ENCODE results near the gene MYO7B. TPM values are rescaled to one million over a fixed set of nuclear protein-coding genes. Genes with fewer than 3 reads are reported as not detected.

MYO7B gene
- total RNA-seq, 1 experiment from 2014 or later: 28.0 TPM

- no peak overlapping the region for H3K27ac ChIP-seq (ENCODE audit: low read length)
- no peak overlapping the region for H3K4me2 ChIP-seq (ENCODE audit: low read length)
- DNase-seq: no peak
- no peaks in the 10 kb centered on the region for H3K36me3 ChIP-seq (ENCODE audit: low read depth, low read length)
- H2AFZ ChIP-seq (ENCODE audit: low read length): no peak overlapping the region
- H3K9me2 ChIP-seq (replicated peaks; ENCODE audit: low read length): no peaks in the 10 kb centered on the region
- no peak overlapping the region for H3K4me3 ChIP-seq (ENCODE audit: low read length)
- no peaks in the 10 kb centered on the region for H3F3A ChIP-seq (ENCODE audit: low read length, unreplicated experiment)
- POLR2A ChIA-PET (ENCODE audit: unreplicated experiment): no interaction called here
- BruUV-seq (replicated peaks): no TSS peak
- intact Hi-C loops (cut with micrococcal nuclease): no loop called here
- no peaks in the 10 kb centered on the region for H3K79me2 ChIP-seq (ENCODE audit: low read length)
- TF ChIP-seq, protein P1, sequence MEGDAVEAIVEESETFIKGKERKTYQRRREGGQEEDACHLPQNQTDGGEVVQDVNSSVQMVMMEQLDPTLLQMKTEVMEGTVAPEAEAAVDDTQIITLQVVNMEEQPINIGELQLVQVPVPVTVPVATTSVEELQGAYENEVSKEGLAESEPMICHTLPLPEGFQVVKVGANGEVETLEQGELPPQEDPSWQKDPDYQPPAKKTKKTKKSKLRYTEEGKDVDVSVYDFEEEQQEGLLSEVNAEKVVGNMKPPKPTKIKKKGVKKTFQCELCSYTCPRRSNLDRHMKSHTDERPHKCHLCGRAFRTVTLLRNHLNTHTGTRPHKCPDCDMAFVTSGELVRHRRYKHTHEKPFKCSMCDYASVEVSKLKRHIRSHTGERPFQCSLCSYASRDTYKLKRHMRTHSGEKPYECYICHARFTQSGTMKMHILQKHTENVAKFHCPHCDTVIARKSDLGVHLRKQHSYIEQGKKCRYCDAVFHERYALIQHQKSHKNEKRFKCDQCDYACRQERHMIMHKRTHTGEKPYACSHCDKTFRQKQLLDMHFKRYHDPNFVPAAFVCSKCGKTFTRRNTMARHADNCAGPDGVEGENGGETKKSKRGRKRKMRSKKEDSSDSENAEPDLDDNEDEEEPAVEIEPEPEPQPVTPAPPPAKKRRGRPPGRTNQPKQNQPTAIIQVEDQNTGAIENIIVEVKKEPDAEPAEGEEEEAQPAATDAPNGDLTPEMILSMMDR (conservative IDR thresholded peaks at IDR 0.05; ENCODE audit: low read depth, low read length): no peak
- CTCF ChIA-PET: no interaction called here
- H3K9me3 ChIP-seq (ENCODE audit: low read length): no peaks in the 10 kb centered on the region
- no peak for ATAC-seq
- no peaks in the 10 kb centered on the region for H3K27me3 ChIP-seq (ENCODE audit: low read length)
- no peaks in the 10 kb centered on the region for H3K4me1 ChIP-seq (ENCODE audit: insufficient read depth, low read length)
- no peak overlapping the region for H3K9ac ChIP-seq (ENCODE audit: low read length)
- no peaks in the 10 kb centered on the region for H4K20me1 ChIP-seq (ENCODE audit: low read length)
These were observed 49.9 kb downstream of the MYO7B start for GRCh38 chr2:127585270-127585807.

GRCh38 chr2:127586136-127586535 lies 50.7 kb downstream of the MYO7B start:
- ChIA-PET CTCF (no interaction called here), POLR2A (ENCODE audit: unreplicated experiment) (no interaction called here)
- 0 out of 2 replicates have a peak, but pooled peaks cover under 1% of the 10 kb centered on the region for H3K4me1 ChIP-seq (ENCODE audit: insufficient read depth, low read length)
- ATAC-seq (no peak), DNase-seq (no peak)
- H3K4me2 ChIP-seq (ENCODE audit: low read length): no peak overlapping the region
- H3K79me2 ChIP-seq (ENCODE audit: low read length): no peaks in the 10 kb centered on the region
- no peak for TF ChIP-seq EZH2phosphoT487 (IDR thresholded peaks at IDR 0.05; ENCODE audit: borderline replicate concordance, low read length)
- TF ChIP-seq, protein P1 (conservative IDR thresholded peaks at IDR 0.05; ENCODE audit: low read depth, low read length): no peak
- TF ChIP-seq EZH2 (IDR thresholded peaks at IDR 0.05; ENCODE audit: low read length, unreplicated experiment): no peak
- no peak overlapping the region for H3K9ac ChIP-seq (ENCODE audit: low read length)
- H3K9me3 ChIP-seq (ENCODE audit: low read length): no peaks in the 10 kb centered on the region
- no peaks in the 10 kb centered on the region for H3K36me3 ChIP-seq (ENCODE audit: low read depth, low read length)
- no peaks in the 10 kb centered on the region for H3K27me3 ChIP-seq (ENCODE audit: low read length)
- H3F3A ChIP-seq (ENCODE audit: low read length, unreplicated experiment): no peaks in the 10 kb centered on the region
- no TSS peak for BruUV-seq (replicated peaks)
- H3K27ac ChIP-seq (ENCODE audit: low read length): no peak overlapping the region
- H4K20me1 ChIP-seq (ENCODE audit: low read length): no peaks in the 10 kb centered on the region
- H3K9me2 ChIP-seq (replicated peaks; ENCODE audit: low read length): no peaks in the 10 kb centered on the region
- H2AFZ ChIP-seq (ENCODE audit: low read length): no peak overlapping the region
- H3K4me3 ChIP-seq (ENCODE audit: low read length): no peak overlapping the region
- intact Hi-C loops (cut with micrococcal nuclease): no loop called here

- CTCF ChIA-PET: no interaction called here
- TF ChIP-seq EZH2 (IDR thresholded peaks at IDR 0.05; ENCODE audit: low read length, unreplicated experiment) (no peak), EZH2phosphoT487 (IDR thresholded peaks at IDR 0.05; ENCODE audit: borderline replicate concordance, low read length) (no peak)
- TF ChIP-seq, protein P1 (conservative IDR thresholded peaks at IDR 0.05; ENCODE audit: low read depth, low read length): no peak
These were observed 51.3 kb downstream of the MYO7B start for GRCh38 chr2:127586746-127587295.

More at GRCh38 chr2:127586746-127587295, 51.3 kb downstream of the MYO7B start:
- Histone ChIP-seq H3K36me3 (ENCODE audit: low read depth, low read length) (no peaks in the 10 kb centered on the region), H3K9me2 (replicated peaks; ENCODE audit: low read length) (no peaks in the 10 kb centered on the region), H3K4me1 (ENCODE audit: insufficient read depth, low read length) (0 out of 2 replicates have a peak, but pooled peaks cover 7% of the 10 kb centered on the region), H3K9ac (ENCODE audit: low read length) (no peak overlapping the region), H3K4me2 (ENCODE audit: low read length) (no peak overlapping the region), H3K4me3 (ENCODE audit: low read length) (no peak overlapping the region), H4K20me1 (ENCODE audit: low read length) (no peaks in the 10 kb centered on the region), H3K27me3 (ENCODE audit: low read length) (no peaks in the 10 kb centered on the region), H3K27ac (ENCODE audit: low read length) (no peak overlapping the region), H3F3A (ENCODE audit: low read length, unreplicated experiment) (no peaks in the 10 kb centered on the region), H2AFZ (ENCODE audit: low read length) (no peak overlapping the region), H3K9me3 (ENCODE audit: low read length) (no peaks in the 10 kb centered on the region), H3K79me2 (ENCODE audit: low read length) (no peaks in the 10 kb centered on the region)
- POLR2A ChIA-PET (ENCODE audit: unreplicated experiment): no interaction called here
- ATAC-seq (no peak), DNase-seq (no peak)
- no TSS peak for BruUV-seq (replicated peaks)
- intact Hi-C loops (cut with micrococcal nuclease): no loop called here
